ENCODE results near the gene PCDH9. TPM values are rescaled to one million over a fixed set of nuclear protein-coding genes. Genes with fewer than 3 reads are reported as not detected.

PCDH9 gene
- total and polyA plus RNA-seq, 10 of the 15 experiments (the other 5 are each of a cell fraction or from before 2014, with no cell fraction given) = 0.02 to 2.3 (median 0.05) TPM; not detected in 1

DNA sequence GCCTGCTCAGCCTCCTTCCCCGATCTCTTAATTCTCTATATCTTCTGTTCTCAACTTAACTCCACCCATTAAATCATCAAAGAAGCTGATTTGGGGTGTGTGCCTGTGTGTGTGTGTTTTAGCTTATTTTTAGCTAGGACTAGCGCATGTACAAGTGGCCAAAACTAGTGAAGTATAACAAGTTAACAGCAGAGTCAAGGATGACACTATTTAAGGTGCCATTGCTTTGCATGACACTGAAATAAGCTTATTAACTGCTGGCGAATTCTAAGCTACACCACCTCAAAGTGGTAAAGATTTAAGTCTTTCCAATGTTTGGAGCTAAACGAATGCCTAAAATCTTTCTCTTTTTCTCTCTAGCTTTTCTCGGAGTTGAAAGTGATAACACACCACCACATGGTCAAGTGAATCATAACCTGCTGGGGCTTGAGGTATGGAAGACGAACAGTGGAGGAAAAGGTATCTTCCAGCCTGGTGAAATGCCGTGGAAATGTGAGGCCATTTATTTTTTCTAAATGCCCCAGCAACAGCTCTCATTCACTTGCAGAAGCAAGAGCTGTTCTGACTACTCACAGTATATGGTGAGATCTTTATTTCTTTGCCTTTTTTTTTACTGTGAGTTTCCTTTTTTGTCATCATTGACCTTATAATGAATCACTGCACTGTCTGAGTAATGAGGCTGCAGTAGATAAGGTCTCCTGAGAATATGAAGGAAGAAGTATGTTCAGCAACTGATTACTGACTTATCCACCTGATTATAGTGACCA is 570.3 kb downstream of the PCDH9 start (continued):
- TF ChIP-seq, protein P1, sequence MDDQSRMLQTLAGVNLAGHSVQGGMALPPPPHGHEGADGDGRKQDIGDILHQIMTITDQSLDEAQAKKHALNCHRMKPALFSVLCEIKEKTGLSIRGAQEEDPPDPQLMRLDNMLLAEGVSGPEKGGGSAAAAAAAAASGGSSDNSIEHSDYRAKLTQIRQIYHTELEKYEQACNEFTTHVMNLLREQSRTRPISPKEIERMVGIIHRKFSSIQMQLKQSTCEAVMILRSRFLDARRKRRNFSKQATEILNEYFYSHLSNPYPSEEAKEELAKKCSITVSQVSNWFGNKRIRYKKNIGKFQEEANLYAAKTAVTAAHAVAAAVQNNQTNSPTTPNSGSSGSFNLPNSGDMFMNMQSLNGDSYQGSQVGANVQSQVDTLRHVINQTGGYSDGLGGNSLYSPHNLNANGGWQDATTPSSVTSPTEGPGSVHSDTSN (IDR thresholded peaks at IDR 0.05; ENCODE audit: insufficient replicate concordance, low read depth, low read length) = no peak
- TF ChIP-seq HDAC6 (IDR thresholded peaks at IDR 0.05; ENCODE audit: unreplicated experiment) (no peak), KLF5 (IDR thresholded peaks at IDR 0.05; ENCODE audit: partially characterized antibody) (no peak), NR2F1 (conservative IDR thresholded peaks at IDR 0.05) (peak; percentile 58; the same call in 1 of the 2 replicates), IRF4 (IDR thresholded peaks at IDR 0.05; ENCODE audit: low read depth, low read length) (no peak), JUNB (IDR thresholded peaks at IDR 0.05) (no peak), ZSCAN29 (IDR thresholded peaks at IDR 0.05) (no peak), SMARCA5 (IDR thresholded peaks at IDR 0.05) (no peak), PAX8 (IDR thresholded peaks at IDR 0.05) (no peak), NR2C1 (IDR thresholded peaks at IDR 0.05) (no peak), FOXM1 (IDR thresholded peaks at IDR 0.05; ENCODE audit: low read depth, low read length) (no peak), EGR1 (IDR thresholded peaks at IDR 0.05; ENCODE audit: borderline replicate concordance in 1 of 2, low read depth in 2 of 2, low read length in 2 of 2) (no peak)
- TF ChIP-seq, protein P2, sequence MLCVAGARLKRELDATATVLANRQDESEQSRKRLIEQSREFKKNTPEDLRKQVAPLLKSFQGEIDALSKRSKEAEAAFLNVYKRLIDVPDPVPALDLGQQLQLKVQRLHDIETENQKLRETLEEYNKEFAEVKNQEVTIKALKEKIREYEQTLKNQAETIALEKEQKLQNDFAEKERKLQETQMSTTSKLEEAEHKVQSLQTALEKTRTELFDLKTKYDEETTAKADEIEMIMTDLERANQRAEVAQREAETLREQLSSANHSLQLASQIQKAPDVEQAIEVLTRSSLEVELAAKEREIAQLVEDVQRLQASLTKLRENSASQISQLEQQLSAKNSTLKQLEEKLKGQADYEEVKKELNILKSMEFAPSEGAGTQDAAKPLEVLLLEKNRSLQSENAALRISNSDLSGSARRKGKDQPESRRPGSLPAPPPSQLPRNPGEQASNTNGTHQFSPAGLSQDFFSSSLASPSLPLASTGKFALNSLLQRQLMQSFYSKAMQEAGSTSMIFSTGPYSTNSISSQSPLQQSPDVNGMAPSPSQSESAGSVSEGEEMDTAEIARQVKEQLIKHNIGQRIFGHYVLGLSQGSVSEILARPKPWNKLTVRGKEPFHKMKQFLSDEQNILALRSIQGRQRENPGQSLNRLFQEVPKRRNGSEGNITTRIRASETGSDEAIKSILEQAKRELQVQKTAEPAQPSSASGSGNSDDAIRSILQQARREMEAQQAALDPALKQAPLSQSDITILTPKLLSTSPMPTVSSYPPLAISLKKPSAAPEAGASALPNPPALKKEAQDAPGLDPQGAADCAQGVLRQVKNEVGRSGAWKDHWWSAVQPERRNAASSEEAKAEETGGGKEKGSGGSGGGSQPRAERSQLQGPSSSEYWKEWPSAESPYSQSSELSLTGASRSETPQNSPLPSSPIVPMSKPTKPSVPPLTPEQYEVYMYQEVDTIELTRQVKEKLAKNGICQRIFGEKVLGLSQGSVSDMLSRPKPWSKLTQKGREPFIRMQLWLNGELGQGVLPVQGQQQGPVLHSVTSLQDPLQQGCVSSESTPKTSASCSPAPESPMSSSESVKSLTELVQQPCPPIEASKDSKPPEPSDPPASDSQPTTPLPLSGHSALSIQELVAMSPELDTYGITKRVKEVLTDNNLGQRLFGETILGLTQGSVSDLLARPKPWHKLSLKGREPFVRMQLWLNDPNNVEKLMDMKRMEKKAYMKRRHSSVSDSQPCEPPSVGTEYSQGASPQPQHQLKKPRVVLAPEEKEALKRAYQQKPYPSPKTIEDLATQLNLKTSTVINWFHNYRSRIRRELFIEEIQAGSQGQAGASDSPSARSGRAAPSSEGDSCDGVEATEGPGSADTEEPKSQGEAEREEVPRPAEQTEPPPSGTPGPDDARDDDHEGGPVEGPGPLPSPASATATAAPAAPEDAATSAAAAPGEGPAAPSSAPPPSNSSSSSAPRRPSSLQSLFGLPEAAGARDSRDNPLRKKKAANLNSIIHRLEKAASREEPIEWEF (IDR thresholded peaks at IDR 0.05; ENCODE audit: insufficient replicate concordance, low read depth, low read length) = no peak
- TF ChIP-seq, protein P3, sequence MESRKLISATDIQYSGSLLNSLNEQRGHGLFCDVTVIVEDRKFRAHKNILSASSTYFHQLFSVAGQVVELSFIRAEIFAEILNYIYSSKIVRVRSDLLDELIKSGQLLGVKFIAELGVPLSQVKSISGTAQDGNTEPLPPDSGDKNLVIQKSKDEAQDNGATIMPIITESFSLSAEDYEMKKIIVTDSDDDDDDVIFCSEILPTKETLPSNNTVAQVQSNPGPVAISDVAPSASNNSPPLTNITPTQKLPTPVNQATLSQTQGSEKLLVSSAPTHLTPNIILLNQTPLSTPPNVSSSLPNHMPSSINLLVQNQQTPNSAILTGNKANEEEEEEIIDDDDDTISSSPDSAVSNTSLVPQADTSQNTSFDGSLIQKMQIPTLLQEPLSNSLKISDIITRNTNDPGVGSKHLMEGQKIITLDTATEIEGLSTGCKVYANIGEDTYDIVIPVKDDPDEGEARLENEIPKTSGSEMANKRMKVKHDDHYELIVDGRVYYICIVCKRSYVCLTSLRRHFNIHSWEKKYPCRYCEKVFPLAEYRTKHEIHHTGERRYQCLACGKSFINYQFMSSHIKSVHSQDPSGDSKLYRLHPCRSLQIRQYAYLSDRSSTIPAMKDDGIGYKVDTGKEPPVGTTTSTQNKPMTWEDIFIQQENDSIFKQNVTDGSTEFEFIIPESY (IDR thresholded peaks at IDR 0.05) = no peak
- TF ChIP-seq, protein P4, sequence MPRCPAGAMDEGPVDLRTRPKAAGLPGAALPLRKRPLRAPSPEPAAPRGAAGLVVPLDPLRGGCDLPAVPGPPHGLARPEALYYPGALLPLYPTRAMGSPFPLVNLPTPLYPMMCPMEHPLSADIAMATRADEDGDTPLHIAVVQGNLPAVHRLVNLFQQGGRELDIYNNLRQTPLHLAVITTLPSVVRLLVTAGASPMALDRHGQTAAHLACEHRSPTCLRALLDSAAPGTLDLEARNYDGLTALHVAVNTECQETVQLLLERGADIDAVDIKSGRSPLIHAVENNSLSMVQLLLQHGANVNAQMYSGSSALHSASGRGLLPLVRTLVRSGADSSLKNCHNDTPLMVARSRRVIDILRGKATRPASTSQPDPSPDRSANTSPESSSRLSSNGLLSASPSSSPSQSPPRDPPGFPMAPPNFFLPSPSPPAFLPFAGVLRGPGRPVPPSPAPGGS (IDR thresholded peaks at IDR 0.05; ENCODE audit: borderline replicate concordance, insufficient read depth, low read depth, low read length, poor library complexity, severe bottlenecking) = no peak
- TF ChIP-seq, protein P5, sequence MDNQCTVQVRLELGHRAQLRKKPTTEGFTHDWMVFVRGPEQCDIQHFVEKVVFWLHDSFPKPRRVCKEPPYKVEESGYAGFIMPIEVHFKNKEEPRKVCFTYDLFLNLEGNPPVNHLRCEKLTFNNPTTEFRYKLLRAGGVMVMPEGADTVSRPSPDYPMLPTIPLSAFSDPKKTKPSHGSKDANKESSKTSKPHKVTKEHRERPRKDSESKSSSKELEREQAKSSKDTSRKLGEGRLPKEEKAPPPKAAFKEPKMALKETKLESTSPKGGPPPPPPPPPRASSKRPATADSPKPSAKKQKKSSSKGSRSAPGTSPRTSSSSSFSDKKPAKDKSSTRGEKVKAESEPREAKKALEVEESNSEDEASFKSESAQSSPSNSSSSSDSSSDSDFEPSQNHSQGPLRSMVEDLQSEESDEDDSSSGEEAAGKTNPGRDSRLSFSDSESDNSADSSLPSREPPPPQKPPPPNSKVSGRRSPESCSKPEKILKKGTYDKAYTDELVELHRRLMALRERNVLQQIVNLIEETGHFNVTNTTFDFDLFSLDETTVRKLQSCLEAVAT (IDR thresholded peaks at IDR 0.05) = no peak
- TF ChIP-seq, protein P6, sequence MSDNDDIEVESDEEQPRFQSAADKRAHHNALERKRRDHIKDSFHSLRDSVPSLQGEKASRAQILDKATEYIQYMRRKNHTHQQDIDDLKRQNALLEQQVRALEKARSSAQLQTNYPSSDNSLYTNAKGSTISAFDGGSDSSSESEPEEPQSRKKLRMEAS (IDR thresholded peaks at IDR 0.05; ENCODE audit: low read depth, low read length) = no peak
